GM19193 (cell line): ENCODE measurements around the gene SLC7A8.

ENCODE experiments used
- POLR2A ChIP-seq: IDR thresholded peaks from 4 replicates; pipeline ENCODE4 v1.6.1; 2011; ENCODE audit not compliant: insufficient read depth, insufficient read length; ENCODE audit errors: extremely low read depth

Gene SLC7A8

DNA sequence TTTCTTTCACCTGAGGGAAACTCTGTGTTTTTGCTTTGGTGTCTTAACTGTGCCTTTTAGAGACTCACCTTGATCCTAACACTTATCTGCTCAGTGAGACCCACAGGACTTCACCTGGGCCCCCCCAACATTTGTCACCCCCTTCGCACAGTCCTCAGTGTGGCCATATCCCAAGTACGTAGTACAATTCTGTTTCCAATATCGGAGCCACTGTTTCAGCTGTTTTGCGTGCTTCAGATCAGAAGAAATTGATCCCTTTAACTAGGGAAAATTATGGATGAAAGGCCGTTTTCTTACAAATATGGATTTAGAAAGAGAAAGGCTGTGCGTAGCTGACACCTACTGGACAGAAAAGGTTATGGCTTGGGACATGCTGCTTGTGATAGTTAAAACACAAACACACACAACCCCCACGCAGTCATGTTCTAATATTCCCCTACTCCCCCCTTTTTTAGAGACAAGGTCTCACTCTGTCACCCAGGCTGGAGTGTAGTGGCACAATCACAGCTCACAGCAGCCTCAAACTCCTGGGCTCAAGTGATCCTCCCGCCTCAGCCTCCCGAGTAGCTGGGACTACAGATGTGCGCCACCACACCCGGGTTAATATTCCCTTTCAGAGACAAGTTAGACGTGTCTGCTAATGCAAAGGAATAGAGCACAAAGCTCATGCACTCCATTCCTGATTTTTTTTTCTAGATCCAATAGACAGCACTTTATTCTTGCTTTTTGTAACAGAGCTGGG, 3.6 kb upstream of the SLC7A8 start:
- TF ChIP-seq POLR2A: no peak

DNA sequence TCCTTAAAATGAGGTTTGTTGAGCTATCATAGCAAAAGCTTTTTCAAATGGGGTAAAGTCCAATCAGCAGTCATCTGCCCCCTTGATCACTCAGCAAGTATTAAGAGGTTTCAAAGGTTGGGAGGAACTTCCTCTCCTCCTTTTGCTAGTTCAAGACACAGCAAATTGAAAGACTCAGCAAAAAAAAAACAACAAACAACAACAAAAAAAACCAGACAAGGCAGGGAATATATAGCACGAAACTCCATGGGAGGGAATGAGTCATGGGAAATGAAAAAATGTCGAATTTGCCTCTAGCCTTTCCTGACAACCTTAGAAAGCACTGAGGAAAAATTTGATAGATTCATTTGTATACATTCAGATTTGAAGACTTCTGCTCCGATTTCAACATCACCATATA, 1.6 kb upstream of the SLC7A8 start:
- TF ChIP-seq POLR2A: no peak

DNA sequence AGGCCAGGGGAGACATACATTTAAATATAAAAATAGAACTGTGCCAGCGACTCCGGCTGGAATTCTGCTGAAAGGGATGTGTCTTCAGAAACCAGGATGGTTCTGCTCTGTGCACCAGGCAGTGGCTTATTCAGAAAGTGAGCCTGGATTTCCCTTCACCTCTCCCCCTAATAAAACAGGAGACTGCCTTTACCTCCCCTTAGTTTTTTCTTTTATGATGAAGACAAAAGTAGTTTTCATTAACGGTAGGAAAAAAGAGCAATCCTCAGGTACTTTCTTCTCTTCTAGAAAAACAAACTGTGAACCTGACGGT, 346 bp downstream of the SLC7A8 start:
- TF ChIP-seq POLR2A: no peak

DNA sequence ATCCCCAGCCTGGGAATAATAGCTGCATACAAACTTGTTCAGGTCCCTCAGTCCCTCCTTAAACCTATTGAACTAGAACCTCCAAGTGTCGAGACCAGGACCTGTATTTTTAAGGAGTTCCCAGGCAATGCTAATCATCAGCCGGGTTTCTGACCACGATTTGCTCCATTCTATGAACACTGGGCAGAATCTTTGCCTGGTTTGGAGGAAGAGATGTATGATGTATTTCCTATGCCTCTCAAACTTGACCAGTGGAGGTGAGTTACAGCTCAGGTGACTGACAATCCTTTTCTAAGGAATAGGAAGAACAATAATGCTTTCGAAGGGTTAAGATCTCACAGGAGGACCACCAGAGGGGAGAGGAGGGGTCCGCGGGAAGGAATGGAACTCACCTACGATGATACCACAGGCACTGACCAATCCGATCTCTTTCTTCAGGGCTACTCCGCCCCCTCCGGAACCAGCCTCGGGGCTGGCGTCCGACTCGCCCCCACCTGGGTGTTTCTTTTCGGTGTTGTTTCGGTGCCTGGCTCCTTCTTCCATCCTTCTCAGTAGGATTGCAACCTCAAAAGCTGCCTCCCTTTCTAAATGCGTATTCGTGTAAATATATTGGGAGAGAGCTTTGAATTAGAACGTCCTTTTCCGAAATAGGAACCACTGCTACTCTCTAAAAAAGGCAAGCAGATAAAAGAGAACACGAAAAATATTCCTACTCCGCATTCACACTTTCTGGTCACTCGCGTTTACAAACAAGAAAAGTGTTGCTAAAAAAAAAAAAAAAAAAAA, 895 bp downstream of the SLC7A8 start:
- no peak for TF ChIP-seq POLR2A

DNA sequence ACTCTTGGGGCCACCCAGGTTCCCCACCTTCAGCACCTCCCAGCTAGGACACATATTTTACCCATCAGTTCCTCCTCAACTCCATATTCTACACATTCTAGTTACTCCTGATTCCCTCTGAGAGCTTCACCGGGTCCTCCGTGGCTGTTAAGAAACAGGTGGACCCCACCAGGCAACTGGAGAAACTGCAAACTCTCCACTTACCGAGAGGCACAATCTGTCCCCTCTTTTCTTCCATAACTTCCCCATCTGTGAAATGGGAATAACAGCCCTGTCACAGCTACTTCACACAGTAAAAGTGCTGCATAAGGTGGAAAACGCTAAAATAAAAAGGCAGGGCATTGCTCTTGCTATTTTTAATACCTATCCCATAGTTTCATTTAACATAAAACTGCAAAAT, 1.5 kb downstream of the SLC7A8 start:
- TF ChIP-seq POLR2A: no peak

DNA sequence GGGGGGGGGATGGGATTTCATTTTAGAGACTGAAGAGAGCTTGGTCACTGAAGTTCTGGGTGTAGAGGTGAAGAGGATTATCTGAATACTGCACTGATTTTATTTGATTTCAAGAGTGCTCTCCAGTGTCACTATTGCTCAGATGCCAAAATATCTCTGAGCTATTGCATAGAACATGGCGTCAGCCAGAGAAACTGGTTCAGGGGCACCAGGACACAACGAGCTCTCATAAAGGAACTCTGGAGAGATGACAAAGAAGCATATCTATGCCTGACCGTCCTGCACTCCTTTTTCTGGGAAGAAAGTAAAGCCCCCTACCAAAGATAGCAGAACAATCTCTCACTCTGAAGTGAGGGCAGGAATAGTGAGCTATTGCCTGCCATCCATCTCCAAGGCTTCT, 2.0 kb downstream of the SLC7A8 start:
- no peak for TF ChIP-seq POLR2A

DNA sequence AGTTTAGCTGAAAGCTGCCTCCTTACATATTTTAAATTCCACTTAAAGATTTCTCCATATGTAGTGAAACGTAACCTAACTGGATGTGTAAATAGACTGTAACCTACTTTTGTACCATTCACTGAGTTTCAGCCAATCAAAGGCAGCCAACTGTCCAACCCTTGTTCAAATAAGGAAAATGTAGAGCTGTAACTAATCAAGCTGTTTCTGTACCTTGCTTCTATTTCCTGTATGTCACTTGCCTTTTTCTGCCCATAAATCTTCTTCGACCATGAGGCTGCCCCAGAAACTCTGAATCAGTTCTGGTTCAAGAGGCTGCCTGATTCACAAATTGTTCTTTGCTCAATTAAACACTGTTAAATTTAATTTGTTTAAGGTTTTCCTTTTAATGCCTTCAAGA, 6.3 kb downstream of the SLC7A8 start:
- no peak for TF ChIP-seq POLR2A

DNA sequence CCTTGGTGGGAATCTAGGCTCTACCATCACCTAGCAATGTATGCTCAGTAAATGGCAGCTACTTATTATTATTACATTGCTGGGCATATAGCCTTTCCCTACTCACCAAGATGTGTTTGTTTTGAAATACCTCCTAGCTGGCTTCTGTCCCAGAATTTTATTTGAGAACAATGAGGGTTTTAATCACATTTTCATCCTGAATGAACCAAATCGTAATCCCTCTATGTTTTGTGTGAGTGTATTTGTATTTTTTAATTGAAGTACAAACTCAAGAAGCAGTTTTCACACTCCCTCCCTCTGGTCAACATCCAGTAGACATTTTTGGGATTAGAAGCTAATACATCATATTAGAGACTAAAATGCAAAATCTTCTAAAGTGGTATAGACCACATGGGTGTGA, 7.6 kb downstream of the SLC7A8 start:
- no peak for TF ChIP-seq POLR2A

DNA sequence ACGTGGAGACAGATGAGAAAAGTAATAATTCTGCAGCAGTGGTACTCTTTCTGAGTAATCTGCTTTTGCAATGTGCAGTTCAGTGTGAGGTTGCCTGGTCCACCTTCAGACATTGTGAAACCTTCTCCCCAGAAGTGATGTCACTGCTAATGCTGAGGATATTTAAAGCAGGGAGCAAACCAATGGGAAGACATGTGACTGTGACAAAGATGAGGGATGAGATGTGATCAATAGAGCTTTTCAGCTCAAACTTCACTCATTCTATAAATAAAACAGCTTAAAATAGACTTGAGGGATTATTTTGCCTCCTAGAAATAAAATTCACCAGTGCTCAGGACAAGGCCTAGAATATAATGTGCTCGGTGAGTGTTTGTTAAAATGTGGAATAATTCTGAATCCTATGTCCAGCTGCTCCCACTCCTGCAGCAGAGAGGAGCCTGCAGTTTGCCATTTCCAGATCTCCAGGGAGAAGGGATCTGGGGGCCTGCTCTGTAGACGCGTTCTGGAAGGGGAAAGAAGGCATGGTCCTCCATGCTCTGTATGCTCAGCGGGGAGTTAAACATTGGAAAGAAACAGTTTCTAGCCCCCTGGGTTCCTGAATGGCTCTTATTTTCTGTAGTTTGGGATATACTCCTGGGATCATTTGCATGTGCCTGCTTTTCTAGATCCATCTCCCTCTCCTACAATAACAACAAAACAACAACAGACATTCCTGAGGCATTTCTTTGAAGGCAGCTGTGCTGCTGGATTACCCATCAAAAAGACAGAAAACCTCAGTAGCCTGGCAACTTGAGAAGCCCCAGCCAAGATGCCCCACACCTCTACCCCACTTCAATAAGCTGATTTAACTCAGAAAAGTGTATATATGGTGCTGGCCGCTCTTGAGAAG, 8.9 kb downstream of the SLC7A8 start:
- no peak for TF ChIP-seq POLR2A

DNA sequence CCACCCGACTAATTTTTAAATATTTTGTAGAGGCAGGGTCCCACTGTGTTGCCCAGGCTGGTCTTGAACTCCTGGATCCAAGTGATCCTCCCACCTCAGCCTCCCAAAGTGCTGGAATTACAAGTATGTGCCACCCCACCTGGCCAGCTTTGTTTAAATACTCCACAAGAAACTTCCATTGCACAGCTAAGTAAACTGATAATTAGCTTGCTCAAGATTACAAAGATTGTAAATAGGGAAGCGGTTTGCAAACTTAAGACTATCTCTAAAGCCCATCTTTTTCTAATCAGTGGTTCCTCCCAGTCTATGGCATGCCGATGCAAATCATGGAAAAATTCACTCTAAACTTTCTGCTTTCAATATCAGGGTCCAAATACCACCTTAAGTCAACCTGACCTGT, 9.7 kb downstream of the SLC7A8 start:
- TF ChIP-seq POLR2A: no peak

DNA sequence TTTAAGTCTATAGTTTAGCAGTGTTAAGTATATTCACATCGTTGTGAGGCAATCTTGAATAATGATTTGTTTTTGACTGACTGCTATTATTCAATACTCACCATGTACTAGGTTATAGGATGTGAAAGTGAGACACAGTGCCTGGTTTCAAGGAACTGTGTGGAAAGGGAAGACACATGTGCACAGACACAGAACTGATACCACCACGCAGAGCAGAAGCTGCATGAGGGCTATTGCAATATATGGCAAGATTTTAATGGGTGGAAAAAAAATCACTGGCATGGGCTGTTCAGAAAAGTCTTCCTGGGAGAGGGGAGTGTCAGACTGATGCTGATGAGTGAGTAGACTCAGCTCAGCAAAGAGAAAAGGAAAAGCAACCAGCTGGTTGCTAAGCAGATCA, 10.4 kb downstream of the SLC7A8 start:
- TF ChIP-seq POLR2A: no peak

DNA sequence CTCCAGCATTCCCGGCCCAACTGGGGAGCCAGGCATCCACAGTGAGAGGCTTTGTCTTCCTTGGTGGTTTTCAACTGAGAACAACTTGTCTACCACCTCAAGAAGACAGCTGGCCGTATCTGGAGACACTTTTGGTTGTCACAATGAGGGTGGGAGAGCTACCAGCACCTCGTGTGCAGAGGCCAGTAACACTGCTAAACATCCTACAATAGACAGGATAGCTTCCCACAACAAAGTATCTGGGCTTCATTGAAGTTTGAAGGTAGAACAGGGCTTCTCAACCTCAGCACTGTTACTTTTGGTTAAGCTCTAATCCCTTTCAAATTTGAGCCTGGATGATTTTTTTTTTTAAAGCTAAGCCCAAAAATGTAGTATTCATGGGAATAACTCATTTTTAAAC, 10.9 kb downstream of the SLC7A8 start:
- no peak for TF ChIP-seq POLR2A

DNA sequence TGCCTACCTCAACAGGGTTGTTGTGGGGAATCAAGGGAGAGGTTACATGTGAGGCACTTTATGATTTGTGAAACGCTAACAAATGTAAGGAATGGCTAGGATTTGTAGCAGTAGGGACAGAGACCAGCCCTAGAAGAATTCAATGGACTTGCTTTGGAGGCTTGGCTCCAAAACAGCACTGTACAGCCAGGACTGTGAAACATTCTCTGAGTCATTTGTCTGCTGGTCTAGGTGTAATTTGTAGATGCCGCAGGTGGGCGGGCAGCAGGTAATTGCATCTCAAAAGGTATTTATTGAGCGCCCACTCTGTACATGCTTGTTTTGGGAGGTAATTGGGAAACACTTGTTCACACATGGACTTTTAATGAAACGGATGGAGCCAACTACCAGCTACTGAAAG, 11.4 kb downstream of the SLC7A8 start:
- no peak for TF ChIP-seq POLR2A

DNA sequence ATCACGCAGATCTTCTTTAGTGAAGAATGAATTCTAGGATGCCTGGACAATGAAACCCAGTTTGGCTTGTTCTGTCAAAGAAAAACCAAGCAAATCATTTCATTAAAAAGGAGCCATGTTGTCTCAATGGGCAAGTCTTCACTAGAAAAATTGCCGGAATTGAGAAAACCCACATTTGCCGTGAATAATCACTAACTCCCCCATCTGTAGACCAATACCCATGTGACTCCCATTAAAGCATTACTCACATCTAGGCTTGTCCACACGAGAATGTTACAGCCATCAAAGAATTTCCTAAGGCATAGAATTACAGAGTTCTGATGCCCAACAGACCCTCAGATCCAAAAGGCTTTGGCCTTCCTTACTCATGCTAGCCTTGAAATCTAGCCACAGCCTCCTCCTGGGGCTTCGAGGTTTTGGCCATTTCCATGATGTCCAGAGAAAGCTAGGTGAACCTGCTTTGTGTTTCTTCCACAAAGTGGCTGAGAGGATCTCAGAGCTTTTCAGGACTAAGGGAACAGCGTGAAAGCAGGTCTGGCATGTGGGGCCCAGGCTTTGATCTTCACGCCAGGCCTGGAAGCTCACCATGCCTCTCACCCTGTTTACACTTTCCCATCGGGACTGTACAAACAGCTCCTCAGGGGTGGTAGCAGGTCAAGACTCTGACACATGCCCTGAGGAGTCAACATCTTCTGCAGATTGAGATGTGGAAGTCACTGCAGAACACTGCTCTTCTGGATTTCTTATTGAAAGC, 12.1 kb downstream of the SLC7A8 start:
- TF ChIP-seq POLR2A: no peak

DNA sequence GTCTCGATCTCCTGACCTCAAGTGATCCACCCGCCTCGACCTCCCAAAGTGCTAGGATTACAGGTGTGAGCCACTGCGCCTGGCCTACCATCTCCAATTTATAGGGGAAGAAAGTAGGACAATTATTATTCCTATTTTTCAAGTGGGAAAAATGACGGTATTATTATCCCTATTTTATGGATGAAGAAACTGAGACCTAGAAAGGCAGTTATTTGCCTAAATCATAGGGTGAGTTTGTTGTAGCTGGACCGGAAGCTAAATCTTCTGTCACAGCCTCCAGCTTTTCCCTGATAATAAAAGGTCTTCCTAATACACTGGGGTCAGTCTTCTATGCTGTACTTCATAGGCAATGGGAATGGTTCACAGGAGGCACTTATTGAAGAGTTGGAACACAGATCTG, 13.8 kb downstream of the SLC7A8 start:
- TF ChIP-seq POLR2A: no peak
